ENCODE data around the gene MAP2K4. TPM values are rescaled to one million over a fixed set of nuclear protein-coding genes. Genes with fewer than 3 reads are reported as not detected.

MAP2K4 gene
- total RNA-seq, 1 donor from 2014 or later, result 34.4 TPM

DNA sequence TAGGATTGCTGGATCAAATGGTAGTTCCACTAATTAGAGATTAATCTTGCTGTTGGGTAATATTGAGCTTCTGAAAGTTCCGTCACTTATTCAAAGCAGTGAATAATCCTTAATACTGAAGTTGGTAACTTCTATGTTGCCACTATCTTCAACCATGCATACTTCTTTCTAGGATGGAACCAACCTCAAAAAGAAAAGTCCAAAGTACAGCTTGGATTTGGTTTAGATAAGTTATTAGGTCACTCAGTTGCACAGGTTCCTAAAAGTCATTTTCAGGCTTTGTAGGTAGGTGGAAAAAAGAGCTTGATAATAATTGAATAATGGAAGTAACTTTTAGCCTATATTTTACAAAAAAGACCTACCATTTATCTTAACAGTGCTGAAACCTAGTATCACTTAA is 78.7 kb downstream of the MAP2K4 start:
- TF ChIP-seq POLR2AphosphoS5 (IDR thresholded peaks at IDR 0.05; ENCODE audit: insufficient read depth in 1 of 2, low read depth in 1 of 2), result no peak
- TF ChIP-seq POLR2A (IDR thresholded peaks at IDR 0.05), result no peak
- TF ChIP-seq, protein P1, sequence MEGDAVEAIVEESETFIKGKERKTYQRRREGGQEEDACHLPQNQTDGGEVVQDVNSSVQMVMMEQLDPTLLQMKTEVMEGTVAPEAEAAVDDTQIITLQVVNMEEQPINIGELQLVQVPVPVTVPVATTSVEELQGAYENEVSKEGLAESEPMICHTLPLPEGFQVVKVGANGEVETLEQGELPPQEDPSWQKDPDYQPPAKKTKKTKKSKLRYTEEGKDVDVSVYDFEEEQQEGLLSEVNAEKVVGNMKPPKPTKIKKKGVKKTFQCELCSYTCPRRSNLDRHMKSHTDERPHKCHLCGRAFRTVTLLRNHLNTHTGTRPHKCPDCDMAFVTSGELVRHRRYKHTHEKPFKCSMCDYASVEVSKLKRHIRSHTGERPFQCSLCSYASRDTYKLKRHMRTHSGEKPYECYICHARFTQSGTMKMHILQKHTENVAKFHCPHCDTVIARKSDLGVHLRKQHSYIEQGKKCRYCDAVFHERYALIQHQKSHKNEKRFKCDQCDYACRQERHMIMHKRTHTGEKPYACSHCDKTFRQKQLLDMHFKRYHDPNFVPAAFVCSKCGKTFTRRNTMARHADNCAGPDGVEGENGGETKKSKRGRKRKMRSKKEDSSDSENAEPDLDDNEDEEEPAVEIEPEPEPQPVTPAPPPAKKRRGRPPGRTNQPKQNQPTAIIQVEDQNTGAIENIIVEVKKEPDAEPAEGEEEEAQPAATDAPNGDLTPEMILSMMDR (IDR thresholded peaks at IDR 0.05), result no peak
- Histone ChIP-seq H3K27me3 (no peaks in the 10 kb centered on the region), H3K9me3 (no peaks in the 10 kb centered on the region), H3K36me3 (peaks cover 0 to 18% of the 10 kb centered on the region in 2 donors), H3K4me1 (no peaks in the 10 kb centered on the region), H3K4me3 (no peak overlapping the region), H3K27ac (no peak overlapping the region)
- intact Hi-C loops (cut with DNase I), result no loop called here
- DNase-seq (ENCODE audit: extremely low spot score in 2 of 2), result no peak

DNA sequence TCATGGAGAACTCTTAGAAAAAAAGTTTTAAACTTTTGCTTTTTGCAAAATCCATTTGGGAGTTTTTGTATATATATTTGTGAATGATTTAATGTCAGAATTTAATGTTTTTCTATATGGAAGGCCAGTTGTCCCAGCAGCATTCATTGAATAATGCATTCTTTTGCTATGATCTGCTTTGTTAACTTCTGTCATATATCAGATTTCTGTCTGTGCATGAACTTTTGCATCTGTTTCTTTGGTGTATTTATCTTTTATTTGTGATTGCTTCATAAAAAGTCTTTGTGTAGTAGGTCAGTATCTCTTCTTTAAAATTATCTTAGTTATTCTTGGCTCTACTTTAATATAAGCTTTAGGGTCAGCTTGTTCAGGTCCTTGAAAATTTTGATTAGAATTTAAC is 84.2 kb downstream of the MAP2K4 start:
- no peaks in the 10 kb centered on the region for H3K4me1 ChIP-seq
- H3K9me3 ChIP-seq, result no peaks in the 10 kb centered on the region
- DNase-seq (ENCODE audit: extremely low spot score in 2 of 2), result no peak
- no peaks in the 10 kb centered on the region for H3K27me3 ChIP-seq
- TF ChIP-seq POLR2AphosphoS5 (IDR thresholded peaks at IDR 0.05; ENCODE audit: insufficient read depth in 1 of 2, low read depth in 1 of 2) (no peak), POLR2A (IDR thresholded peaks at IDR 0.05) (no peak)
- TF ChIP-seq, protein P1 (IDR thresholded peaks at IDR 0.05), result no peak
- H3K4me3 ChIP-seq, result no peak overlapping the region
- intact Hi-C loops (cut with DNase I), result no loop called here
- no peaks in the 10 kb centered on the region for H3K36me3 ChIP-seq
- no peak overlapping the region for H3K27ac ChIP-seq

DNA sequence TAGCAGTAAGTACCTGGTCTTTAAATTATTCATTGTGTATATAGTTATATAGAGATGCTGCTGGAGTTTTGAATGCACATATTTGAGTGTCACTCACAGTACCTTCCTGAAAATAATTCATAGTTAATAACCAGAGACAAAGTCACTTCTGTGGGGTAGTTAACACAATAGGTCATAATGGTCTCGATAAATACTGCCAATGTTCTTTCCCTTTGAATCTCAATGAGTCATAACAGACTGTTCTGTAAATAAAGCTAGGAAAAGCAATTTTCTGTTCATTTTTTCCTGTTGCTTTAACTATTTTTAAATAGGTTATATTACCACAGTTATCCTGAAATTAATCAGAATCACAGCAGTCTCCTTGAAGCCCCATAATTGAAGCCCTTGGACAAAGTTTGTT is 87.2 kb downstream of the MAP2K4 start:
- Histone ChIP-seq H3K27ac (no peak overlapping the region), H3K27me3 (no peaks in the 10 kb centered on the region), H3K4me1 (no peaks in the 10 kb centered on the region), H3K36me3 (peaks cover 0 to 3% of the 10 kb centered on the region in 2 donors), H3K9me3 (no peaks in the 10 kb centered on the region), H3K4me3 (no peak overlapping the region)
- DNase-seq (ENCODE audit: extremely low spot score in 2 of 2), result no peak
- intact Hi-C loops (cut with DNase I), result no loop called here
- TF ChIP-seq POLR2AphosphoS5 (IDR thresholded peaks at IDR 0.05; ENCODE audit: insufficient read depth in 1 of 2, low read depth in 1 of 2), result no peak
- no peak for TF ChIP-seq POLR2A (IDR thresholded peaks at IDR 0.05)
- TF ChIP-seq, protein P1 (IDR thresholded peaks at IDR 0.05), result no peak

DNA sequence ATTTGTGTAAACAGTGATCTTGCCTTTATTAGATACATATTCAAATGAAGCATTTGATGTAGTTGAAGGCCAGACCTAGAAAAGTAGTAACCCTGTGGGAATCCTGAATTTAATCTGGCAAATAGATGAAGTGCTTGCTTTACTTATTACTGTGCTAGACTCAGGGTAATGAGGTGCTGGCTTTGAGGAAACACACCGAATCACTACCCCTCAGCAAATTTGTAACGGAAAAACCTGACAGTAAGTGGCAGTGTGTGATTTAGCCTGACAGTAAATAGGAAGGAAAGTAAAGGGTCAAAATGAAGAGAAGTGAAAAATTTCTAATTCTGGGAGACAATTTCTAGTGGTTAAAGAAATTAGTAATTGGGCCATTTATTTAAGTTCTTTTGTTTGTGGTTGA is 90.2 kb downstream of the MAP2K4 start:
- Histone ChIP-seq H3K4me1 (no peaks in the 10 kb centered on the region), H3K4me3 (no peak overlapping the region), H3K9me3 (no peaks in the 10 kb centered on the region), H3K27me3 (no peaks in the 10 kb centered on the region), H3K36me3 (peaks cover 0 to 21% of the 10 kb centered on the region in 2 donors), H3K27ac (no peak overlapping the region)
- intact Hi-C loops (cut with DNase I), result no loop called here
- DNase-seq (ENCODE audit: extremely low spot score in 2 of 2), result no peak
- TF ChIP-seq, protein P1 (IDR thresholded peaks at IDR 0.05), result no peak
- TF ChIP-seq POLR2A (IDR thresholded peaks at IDR 0.05) (no peak), POLR2AphosphoS5 (IDR thresholded peaks at IDR 0.05; ENCODE audit: insufficient read depth in 1 of 2, low read depth in 1 of 2) (no peak)

DNA sequence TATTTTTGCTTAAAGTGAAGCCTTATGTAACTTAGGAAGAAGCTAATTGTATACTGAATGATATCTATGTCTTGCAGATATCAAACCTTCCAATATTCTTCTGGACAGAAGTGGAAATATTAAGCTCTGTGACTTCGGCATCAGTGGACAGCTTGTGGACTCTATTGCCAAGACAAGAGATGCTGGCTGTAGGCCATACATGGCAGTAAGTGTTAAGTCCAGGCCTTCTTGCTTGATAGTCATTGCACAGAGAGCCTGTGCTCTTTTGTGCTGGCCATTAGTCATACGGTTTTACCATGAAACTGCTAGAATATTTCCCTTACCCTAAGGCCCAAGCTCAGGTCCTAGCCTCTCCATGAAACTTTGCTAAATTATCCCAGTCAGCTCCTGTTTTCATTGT is 92.5 kb downstream of the MAP2K4 start:
- intact Hi-C loops (cut with DNase I), result no loop called here
- TF ChIP-seq POLR2A (IDR thresholded peaks at IDR 0.05) (no peak), POLR2AphosphoS5 (IDR thresholded peaks at IDR 0.05; ENCODE audit: insufficient read depth in 1 of 2, low read depth in 1 of 2) (no peak)
- TF ChIP-seq, protein P1 (IDR thresholded peaks at IDR 0.05), result no peak
- DNase-seq (ENCODE audit: extremely low spot score in 2 of 2), result no peak

More for the DNA sequence above, 92.5 kb downstream of the MAP2K4 start:
- Histone ChIP-seq H3K4me1 (no peaks in the 10 kb centered on the region), H3K27me3 (no peaks in the 10 kb centered on the region), H3K9me3 (no peaks in the 10 kb centered on the region), H3K27ac (no peak overlapping the region), H3K36me3 (peaks cover 0 to 28% of the 10 kb centered on the region in 2 donors), H3K4me3 (no peak overlapping the region)
